ENCODE measurements around the gene RARS1.
A peak's percentile ranks its signal among the peaks of the same experiment; 100 is the strongest.
"Not testable (repeated sequence)": the region's sequence is repeated elsewhere in the genome, so short reads cannot be mapped to it uniquely, and the experiment has no call there.

RARS1 gene

DNA sequence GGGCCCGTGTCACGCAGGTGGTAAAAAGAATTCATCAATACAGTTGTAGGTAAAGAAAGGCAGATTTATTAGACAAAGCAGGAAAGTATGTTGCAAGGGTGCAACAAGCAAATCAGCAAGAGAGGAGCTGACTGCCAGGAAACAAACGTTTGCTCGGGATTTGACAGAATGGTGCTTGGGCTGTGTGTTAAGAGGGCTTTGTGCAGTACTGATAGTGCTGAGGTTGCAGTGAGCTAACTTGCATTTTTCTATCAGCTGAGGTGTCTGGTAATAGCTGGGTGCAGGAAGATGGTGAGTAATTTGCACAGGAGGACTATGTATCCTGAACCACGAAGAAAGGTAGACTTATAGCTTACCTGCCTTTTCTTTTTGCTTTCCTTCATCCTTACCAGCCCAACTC is 3.9 kb upstream of the RARS1 start:
- no peak for DNase-seq

GRCh38 chr5:168489059-168489458 is 2.8 kb downstream of the RARS1 start:
- DNase-seq: no peak

- no peak for DNase-seq
Observed at GRCh38 chr5:168494057-168494555, 7.8 kb downstream of the RARS1 start.

DNA sequence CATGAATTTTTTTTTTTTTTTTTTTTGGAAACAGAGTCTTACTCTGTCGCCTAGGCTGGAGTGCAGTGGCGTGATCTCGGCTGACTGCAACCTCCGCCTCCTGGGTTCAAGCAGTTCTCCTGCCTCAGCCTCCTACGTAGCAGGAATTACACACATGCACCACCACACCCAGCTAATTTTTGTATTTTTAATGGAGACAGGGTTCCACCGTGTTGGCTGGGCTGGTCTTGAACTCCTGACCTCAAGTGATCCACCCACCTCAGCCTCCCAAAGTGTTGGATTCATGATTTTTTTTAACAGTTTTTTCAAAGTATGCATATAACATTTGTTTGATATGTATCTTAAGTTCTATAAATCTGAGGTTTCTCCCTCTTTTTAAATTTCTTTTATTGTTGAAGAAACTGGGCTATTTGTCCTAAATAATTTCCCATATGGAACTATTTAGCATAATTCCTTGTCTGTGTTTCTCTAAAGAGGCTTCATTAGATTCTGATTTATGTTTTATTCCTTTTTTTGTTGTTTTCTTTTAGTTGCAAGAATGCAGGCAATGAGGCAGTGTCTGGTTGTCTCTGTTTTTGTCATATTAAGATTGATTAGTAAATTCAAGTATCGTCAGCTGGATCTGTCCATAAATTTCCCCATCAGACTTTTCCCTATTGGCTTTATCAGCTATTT is 16.4 kb downstream of the RARS1 start:
- DNase-seq: no peak

- no peak for DNase-seq
Observed at GRCh38 chr5:168513861-168514428, 27.7 kb downstream of the RARS1 start.

GRCh38 chr5:168525856-168526255 is 39.6 kb downstream of the RARS1 start:
- DNase-seq: no peak

GRCh38 chr5:168527756-168528295 is 41.6 kb downstream of the RARS1 start:
- DNase-seq: no peak

GRCh38 chr5:168528521-168529373 is 42.5 kb downstream of the RARS1 start, which contains the start of gene FBLL1:
FBLL1 (plus strand) TSS chr5:168529305; CDS start chr5:168529505, 200 bp downstream.
- DNase-seq: peak; percentile 28

DNA sequence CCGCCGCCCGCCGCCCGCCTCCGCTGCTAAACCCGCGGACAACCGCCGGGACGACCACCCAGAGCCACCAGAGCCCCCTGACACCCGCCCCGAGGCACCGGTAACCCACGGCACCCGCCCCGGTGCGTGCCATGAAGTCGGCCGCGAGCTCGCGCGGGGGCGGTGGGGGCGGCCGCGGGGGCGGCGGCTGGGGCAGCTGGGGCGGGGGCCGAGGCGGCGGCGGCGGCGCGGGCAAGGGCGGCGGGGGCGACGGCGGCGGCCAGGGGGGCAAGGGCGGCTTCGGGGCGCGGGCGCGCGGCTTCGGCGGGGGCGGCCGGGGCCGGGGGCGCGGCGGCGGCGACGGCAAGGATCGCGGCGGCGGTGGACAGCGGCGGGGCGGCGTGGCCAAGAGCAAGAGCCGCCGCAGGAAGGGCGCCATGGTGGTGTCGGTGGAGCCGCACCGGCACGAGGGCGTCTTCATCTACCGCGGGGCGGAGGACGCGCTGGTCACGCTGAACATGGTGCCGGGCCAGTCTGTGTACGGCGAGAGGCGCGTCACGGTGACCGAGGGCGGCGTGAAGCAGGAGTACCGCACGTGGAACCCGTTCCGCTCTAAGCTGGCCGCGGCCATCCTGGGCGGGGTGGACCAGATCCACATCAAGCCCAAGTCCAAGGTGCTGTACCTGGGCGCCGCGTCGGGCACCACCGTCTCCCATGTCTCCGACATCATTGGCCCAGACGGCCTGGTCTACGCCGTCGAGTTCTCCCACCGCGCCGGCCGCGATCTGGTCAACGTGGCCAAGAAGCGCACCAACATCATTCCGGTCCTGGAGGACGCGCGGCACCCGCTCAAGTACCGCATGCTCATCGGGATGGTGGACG is 43.3 kb downstream of the RARS1 start:
- DNase-seq: peak; percentile 3

- DNase-seq: no peak
Observed at GRCh38 chr5:168530621-168531150, 44.4 kb downstream of the RARS1 start.

DNA sequence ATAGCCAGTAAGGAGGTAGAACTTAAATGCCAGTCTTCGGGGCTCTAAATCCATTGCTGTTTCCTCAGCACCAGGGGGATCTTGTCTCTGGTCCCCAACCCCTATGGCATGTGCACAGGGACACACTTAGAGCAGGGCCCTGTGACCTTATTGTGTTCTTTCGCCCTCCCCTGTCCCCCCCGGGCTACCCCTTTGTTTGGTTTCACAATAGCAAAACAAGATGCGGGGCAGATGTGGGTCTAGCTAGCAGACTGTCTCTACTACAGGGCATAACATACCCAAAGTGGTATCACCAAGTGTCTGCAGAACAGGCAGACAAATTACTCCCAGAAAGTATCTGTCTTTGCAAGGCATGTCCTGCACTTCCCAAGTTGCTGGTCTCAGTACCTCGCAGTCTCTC is 44.9 kb downstream of the RARS1 start:
- no peak for DNase-seq

- no peak for DNase-seq
Observed at GRCh38 chr5:168531987-168532864, 46.0 kb downstream of the RARS1 start.

GRCh38 chr5:168534351-168534750 is 48.1 kb downstream of the RARS1 start:
- not testable (repeated sequence) for DNase-seq

GRCh38 chr5:168537176-168537575 is 50.9 kb downstream of the RARS1 start:
- no peak for DNase-seq

GRCh38 chr5:168549554-168549953 is 63.3 kb downstream of the RARS1 start:
- no peak for DNase-seq

DNA sequence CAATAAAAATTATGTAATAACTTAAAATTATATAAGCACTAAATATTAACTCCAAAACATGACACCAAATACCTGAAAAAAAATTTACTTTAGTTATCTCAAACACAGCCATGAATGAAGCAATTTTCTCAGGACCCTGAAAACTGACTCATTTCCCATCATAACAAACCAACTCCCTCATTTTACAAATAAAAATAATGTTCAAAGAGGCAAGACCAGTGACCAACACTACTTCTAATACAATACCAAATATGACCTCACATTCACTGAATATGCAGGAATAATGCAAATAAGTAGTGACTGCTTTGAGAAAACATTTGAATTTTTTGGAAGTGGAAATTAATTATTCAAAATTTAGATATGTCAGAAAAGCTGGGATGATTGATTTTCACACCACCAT is 64.4 kb downstream of the RARS1 start:
- DNase-seq: no peak

- no peak for DNase-seq
Observed at GRCh38 chr5:168552146-168552545, 65.9 kb downstream of the RARS1 start.

DNA sequence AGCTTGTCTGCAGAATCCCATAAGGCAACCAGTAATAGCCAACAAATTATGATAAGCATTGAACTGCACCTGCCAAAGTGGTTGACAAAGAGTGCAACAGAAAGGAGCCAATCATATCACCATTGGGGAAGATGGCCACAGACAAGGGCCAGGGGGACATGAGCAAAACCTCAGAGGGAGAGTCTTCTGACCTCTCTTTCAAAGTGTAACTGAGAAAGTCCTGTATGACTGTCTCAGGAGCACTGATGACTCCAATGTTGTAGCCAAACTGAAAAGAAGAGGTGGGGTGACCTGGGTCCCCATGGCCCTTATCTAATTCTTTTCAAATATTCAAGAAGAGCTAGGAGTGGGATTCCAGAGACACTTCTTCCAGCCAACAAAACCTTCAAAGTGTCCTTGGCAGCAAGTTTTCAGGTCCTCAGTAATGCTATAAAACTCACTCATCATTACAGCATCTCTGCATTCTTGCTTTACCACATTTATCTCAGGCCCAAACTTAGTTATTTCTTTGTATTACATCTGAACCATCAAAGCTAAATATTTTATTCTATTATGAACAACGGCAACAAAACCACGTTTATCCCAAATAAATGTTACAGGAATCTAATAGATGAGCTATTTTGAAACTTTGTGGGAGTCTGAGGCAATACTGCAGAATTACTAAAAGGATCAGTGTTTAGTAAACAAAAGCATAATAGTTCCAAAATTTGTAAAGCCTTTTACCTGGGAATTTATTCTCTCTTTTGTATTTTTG is 67.3 kb downstream of the RARS1 start:
- no peak for DNase-seq

DNA sequence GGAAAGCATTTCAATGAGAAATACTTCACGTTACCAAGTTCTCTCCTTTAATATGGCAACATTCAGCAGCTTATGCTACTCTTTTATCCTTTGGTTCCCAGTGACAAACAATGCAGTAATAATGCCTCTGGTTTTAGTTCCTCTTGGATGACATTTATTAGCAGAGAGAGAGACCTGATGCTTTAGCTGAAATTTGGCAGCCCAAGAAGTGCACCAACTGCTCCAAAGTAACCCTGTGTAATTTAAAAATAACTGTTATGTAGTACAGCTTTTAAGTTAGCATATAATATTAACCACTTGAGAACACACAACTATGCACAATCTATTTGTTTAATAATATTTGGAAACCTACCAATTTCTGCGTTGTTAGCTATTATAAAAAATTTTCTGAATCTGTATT is 71.1 kb downstream of the RARS1 start:
- no peak for DNase-seq

GRCh38 chr5:168562279-168562678 is 76.0 kb downstream of the RARS1 start:
- DNase-seq: no peak

Data from stimulated activated CD4-positive, alpha-beta T cell treated with anti-CD3 and anti-CD28 coated beads, Interleukin-12 subunit alpha, Interleukin-12 subunit beta, amount 100 ng/mL, for 4 hours (primary cell).